Endodermal cell (in vitro differentiated cells): ENCODE results near the gene KIF25. TPM values are rescaled to one million over a fixed set of nuclear protein-coding genes. Genes with fewer than 3 reads are reported as not detected.

ENCODE experiments used
- DNase-seq: peaks from one replicate; pipeline ENCODE4 v3.0.0-alpha.2; 2017
- H3K27ac ChIP-seq: 2 replicates; pipeline ENCODE4 v1.5.1; 2013; ENCODE audit warnings: mild to moderate bottlenecking, low read depth, low read length, moderate library complexity
- H3K27me3 ChIP-seq: 2 replicates; pipeline ENCODE4 v1.6.1; 2013; ENCODE audit warnings: mild to moderate bottlenecking, low read length, moderate library complexity; ENCODE audit not compliant: insufficient read depth, control insufficient read depth, poor library complexity, severe bottlenecking
- H3K36me3 ChIP-seq: 2 replicates; pipeline ENCODE4 v1.7.0; 2013; ENCODE audit warnings: mild to moderate bottlenecking, low read length, moderate library complexity; ENCODE audit not compliant: control insufficient read depth, insufficient read depth
- H3K4me1 ChIP-seq: one replicate; pipeline ENCODE4 v1.7.0; 2013; ENCODE audit warnings: low read length; ENCODE audit not compliant: control insufficient read depth, insufficient read depth
- H3K4me3 ChIP-seq: 2 replicates; pipeline ENCODE4 v1.5.1; 2013; ENCODE audit warnings: mild to moderate bottlenecking, low read length, moderate library complexity
- H3K9ac ChIP-seq: 2 replicates; pipeline ENCODE4 v1.6.1; 2013; ENCODE audit warnings: mild to moderate bottlenecking, low read length, moderate library complexity; ENCODE audit not compliant: poor library complexity, severe bottlenecking; ENCODE audit errors: extremely low read depth
- H3K9me3 ChIP-seq: 2 replicates; pipeline ENCODE4 v1.6.1; 2013; ENCODE audit warnings: mild to moderate bottlenecking, low read length, moderate library complexity; ENCODE audit not compliant: control insufficient read depth
- H3K27ac Mint-ChIP-seq: 2 replicates; pipeline ENCODE4 v1.8.0; 2020; ENCODE audit warnings: mixed read lengths
- H3K27me3 Mint-ChIP-seq: 2 replicates; pipeline ENCODE4 v1.8.0; 2021; ENCODE audit warnings: mild to moderate bottlenecking, mixed read lengths; ENCODE audit not compliant: insufficient read depth
- H3K36me3 Mint-ChIP-seq: 2 replicates; pipeline ENCODE4 v1.8.0; 2020; ENCODE audit warnings: low read depth, mixed read lengths
- H3K4me1 Mint-ChIP-seq: 2 replicates; pipeline ENCODE4 v1.8.0; 2020; ENCODE audit warnings: mixed read lengths
- H3K4me3 Mint-ChIP-seq: 2 replicates; pipeline ENCODE4 v1.8.0; 2020; ENCODE audit warnings: mild to moderate bottlenecking, moderate library complexity, mixed read lengths
- H3K9me3 Mint-ChIP-seq: 2 replicates; pipeline ENCODE4 v1.8.0; 2020; ENCODE audit warnings: mild to moderate bottlenecking, mixed read lengths
- WGBS, 2 experiments: methylation state at CpG; one replicate each; pipeline versions ENCODE4 v1.1.5 to v1.1.7; 2013; ENCODE audit warnings: missing lambda C conversion rate in 2 of 2, mixed read lengths in 1 of 2; ENCODE audit not compliant: insufficient coverage in 1 of 2, insufficient read length in 1 of 2; 5-methylcytosine and 5-hydroxymethylcytosine counted together
- total RNA-seq, 2 donors: library from RNA; stranded (reverse); fragmentation: NEBNext Ultra II Directional in 1 of 2; extraction: Animal tissue kit (Norgen Biotek cat#: 25700) in 1 of 2; gene quantifications; 2 replicates in 1 of 2; 3 replicates in 1 of 2; pipeline ENCODE4 v1.2.1, GENCODE V29; 2021
- TF ChIP-seq, protein P1 (sequence below): fragments of 200-600 bp; sonication (generic); conservative IDR thresholded peaks from 2 replicates; pipeline ENCODE4 v1.5.0; 2021; ENCODE audit warnings: antibody characterized with exemption, mild to moderate bottlenecking

Gene KIF25
- total RNA-seq, 2 donors from 2014 or later = 1.3 TPM; not detected in 1

DNA sequence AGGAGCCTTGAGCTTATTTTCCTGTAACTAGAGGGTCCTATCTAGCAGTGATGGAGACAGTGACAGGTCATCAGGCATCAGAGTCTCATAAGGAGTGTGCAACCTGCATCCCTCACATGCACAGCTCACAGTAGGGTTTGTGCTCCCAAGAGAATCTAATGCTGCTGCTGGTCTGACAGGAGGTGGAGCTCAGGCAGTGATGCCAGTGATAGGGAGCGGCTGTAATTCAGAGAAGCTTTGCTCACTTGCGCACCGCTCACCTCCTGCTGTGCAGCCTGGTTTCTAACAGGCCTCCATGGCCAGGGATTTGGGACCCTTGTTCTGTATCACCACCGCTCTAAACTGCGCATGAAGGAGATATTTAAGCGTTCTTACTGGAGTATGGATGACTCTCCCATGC lies 5.3 kb downstream of the KIF25 start:
- H3K27ac ChIP-seq = no peak overlapping the region
- H3K4me3 ChIP-seq = no peak overlapping the region
- no peaks in the 10 kb centered on the region for H3K9me3 ChIP-seq
- Mint-ChIP-seq H3K4me3 (no peak overlapping the region), H3K27ac (no peak overlapping the region), H3K4me1 (peaks cover 2% of the 10 kb centered on the region), H3K27me3 (peaks cover 3% of the 10 kb centered on the region), H3K36me3 (no peaks in the 10 kb centered on the region), H3K9me3 (peaks cover 1% of the 10 kb centered on the region)
- no peaks in the 10 kb centered on the region for H3K4me1 ChIP-seq
- DNase-seq = no peak
- H3K27me3 ChIP-seq = no peaks in the 10 kb centered on the region
- no peak overlapping the region for H3K9ac ChIP-seq
- WGBS, 2 experiments = 96 to 97% methylated on average over 5 to 6 of the region's 6 CpGs
- no peaks in the 10 kb centered on the region for H3K36me3 ChIP-seq
- TF ChIP-seq, protein P1, sequence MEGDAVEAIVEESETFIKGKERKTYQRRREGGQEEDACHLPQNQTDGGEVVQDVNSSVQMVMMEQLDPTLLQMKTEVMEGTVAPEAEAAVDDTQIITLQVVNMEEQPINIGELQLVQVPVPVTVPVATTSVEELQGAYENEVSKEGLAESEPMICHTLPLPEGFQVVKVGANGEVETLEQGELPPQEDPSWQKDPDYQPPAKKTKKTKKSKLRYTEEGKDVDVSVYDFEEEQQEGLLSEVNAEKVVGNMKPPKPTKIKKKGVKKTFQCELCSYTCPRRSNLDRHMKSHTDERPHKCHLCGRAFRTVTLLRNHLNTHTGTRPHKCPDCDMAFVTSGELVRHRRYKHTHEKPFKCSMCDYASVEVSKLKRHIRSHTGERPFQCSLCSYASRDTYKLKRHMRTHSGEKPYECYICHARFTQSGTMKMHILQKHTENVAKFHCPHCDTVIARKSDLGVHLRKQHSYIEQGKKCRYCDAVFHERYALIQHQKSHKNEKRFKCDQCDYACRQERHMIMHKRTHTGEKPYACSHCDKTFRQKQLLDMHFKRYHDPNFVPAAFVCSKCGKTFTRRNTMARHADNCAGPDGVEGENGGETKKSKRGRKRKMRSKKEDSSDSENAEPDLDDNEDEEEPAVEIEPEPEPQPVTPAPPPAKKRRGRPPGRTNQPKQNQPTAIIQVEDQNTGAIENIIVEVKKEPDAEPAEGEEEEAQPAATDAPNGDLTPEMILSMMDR = no peak

DNA sequence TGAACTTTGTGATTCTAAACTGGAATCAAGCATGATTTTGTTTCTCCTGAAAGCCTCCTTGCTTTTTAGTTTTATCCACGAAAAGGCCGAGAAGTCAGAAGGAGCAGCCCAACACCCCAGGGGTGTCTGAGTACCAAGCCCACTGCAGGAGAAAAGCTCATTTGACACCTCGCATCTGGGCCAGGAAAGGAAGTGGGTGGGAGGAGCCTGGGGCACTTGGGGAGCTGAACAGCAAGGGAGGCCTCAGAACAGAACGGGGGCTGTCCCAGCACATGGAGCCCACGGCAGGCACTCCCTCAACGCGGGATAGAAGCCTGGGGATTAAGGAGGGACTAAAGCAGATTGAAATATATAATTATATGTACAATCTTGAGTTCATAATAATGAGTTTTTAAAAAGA lies 6.6 kb downstream of the KIF25 start:
- H3K27ac ChIP-seq = no peak overlapping the region
- TF ChIP-seq, protein P1 = no peak
- Mint-ChIP-seq H3K27ac (no peak overlapping the region), H3K27me3 (peaks cover 3% of the 10 kb centered on the region), H3K4me3 (no peak overlapping the region), H3K9me3 (peaks cover 3% of the 10 kb centered on the region), H3K36me3 (no peaks in the 10 kb centered on the region), H3K4me1 (peaks cover 2% of the 10 kb centered on the region)
- WGBS, 2 experiments = 75 to 89% methylated on average over 2 to 5 of the region's 7 CpGs
- no peaks in the 10 kb centered on the region for H3K9me3 ChIP-seq
- DNase-seq = no peak
- H3K36me3 ChIP-seq = no peaks in the 10 kb centered on the region
- no peak overlapping the region for H3K9ac ChIP-seq
- H3K4me3 ChIP-seq = no peak overlapping the region
- no peaks in the 10 kb centered on the region for H3K4me1 ChIP-seq
- no peaks in the 10 kb centered on the region for H3K27me3 ChIP-seq

DNA sequence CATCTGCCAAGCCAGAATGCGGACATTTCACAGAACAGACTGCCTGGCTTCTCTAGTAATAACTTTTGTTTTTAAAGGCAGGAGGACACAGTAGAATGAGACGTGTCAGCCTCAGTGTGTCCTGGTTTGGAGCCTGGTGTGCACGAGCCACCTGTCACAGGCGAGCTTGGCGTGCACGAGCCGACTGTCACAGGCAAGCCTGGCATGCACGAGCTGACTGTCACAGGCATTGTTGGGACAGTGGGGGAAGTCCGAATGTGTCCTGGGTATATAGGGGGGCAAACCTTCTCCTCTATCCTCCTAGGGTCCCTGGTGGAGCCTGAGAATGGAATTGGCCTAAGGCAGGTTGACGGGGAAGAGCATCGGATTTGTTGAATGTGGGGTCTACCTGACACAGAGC lies 7.5 kb downstream of the KIF25 start:
- H3K4me1 ChIP-seq = no peaks in the 10 kb centered on the region
- H3K27me3 Mint-ChIP-seq = peaks cover 3% of the 10 kb centered on the region
- no peaks in the 10 kb centered on the region for H3K36me3 Mint-ChIP-seq
- peaks cover 2% of the 10 kb centered on the region for H3K4me1 Mint-ChIP-seq
- H3K27me3 ChIP-seq = no peaks in the 10 kb centered on the region
- WGBS, 2 experiments = 91 to 94% methylated on average over 7 to 11 of the region's 11 CpGs
- H3K9ac ChIP-seq = no peak overlapping the region
- no peak overlapping the region for H3K27ac Mint-ChIP-seq
- H3K4me3 Mint-ChIP-seq = no peak overlapping the region
- H3K9me3 ChIP-seq = peaks cover 5% of the 10 kb centered on the region
- H3K36me3 ChIP-seq = no peaks in the 10 kb centered on the region
- peaks cover 3% of the 10 kb centered on the region for H3K9me3 Mint-ChIP-seq
- no peak overlapping the region for H3K4me3 ChIP-seq
- TF ChIP-seq, protein P1 = no peak
- H3K27ac ChIP-seq = no peak overlapping the region
- no peak for DNase-seq
